ENCODE results near the gene ABCD3. TPM values are rescaled to one million over a fixed set of nuclear protein-coding genes. Genes with fewer than 3 reads are reported as not detected.
A peak's percentile ranks its signal among the peaks of the same experiment; 100 is the strongest.

Gene ABCD3
- total and polyA plus RNA-seq, 2 donors = 24.7 to 81.9 TPM

- Histone ChIP-seq H3K4me3 (ENCODE audit: low read depth, low read length) (no peak overlapping the region), H3K27ac (ENCODE audit: low read depth) (peak overlapping the region; percentile 29), H3K4me1 (ENCODE audit: insufficient read depth) (no peaks in the 10 kb centered on the region), H3K36me3 (ENCODE audit: insufficient read depth) (no peaks in the 10 kb centered on the region)
- WGBS = 67% methylated on average over 4 of the region's 4 CpGs
- DNase-seq (ENCODE audit: extremely low spot score) = no peak
These were observed 125.9 kb downstream of the ABCD3 start for GRCh38 chr1:94543893-94544635.

GRCh38 chr1:94544706-94545490, 126.7 kb downstream of the ABCD3 start:
- Histone ChIP-seq H3K27ac (ENCODE audit: low read depth) (no peak overlapping the region), H3K4me3 (ENCODE audit: low read depth, low read length) (no peak overlapping the region), H3K36me3 (ENCODE audit: insufficient read depth) (no peaks in the 10 kb centered on the region), H3K4me1 (ENCODE audit: insufficient read depth) (no peaks in the 10 kb centered on the region)
- DNase-seq (ENCODE audit: extremely low spot score) = no peak
- WGBS = 70% methylated on average over 4 of the region's 4 CpGs

- DNase-seq (ENCODE audit: extremely low spot score) = no peak
- Histone ChIP-seq H3K27ac (ENCODE audit: low read depth) (peak overlapping the region; percentile 78), H3K4me1 (ENCODE audit: insufficient read depth) (no peaks in the 10 kb centered on the region), H3K36me3 (ENCODE audit: insufficient read depth) (no peaks in the 10 kb centered on the region), H3K4me3 (ENCODE audit: low read depth, low read length) (no peak overlapping the region)
- WGBS = 63% methylated on average over 5 of the region's 5 CpGs
These were observed 131.5 kb downstream of the ABCD3 start for GRCh38 chr1:94549706-94550105.

- DNase-seq (ENCODE audit: extremely low spot score) = no peak
- no peak overlapping the region for H3K4me3 ChIP-seq (ENCODE audit: low read depth, low read length)
- peak overlapping the region; percentile 78 for H3K27ac ChIP-seq (ENCODE audit: low read depth)
- 62% methylated on average over 6 of the region's 6 CpGs for WGBS
- H3K36me3 ChIP-seq (ENCODE audit: insufficient read depth) = no peaks in the 10 kb centered on the region
- no peaks in the 10 kb centered on the region for H3K4me1 ChIP-seq (ENCODE audit: insufficient read depth)
These were observed 132.2 kb downstream of the ABCD3 start for GRCh38 chr1:94550396-94550795.

GRCh38 chr1:94550800-94551241, 132.6 kb downstream of the ABCD3 start:
- H3K4me3 ChIP-seq (ENCODE audit: low read depth, low read length) = no peak overlapping the region
- WGBS = 34% methylated on average over 5 of the region's 5 CpGs
- no peaks in the 10 kb centered on the region for H3K36me3 ChIP-seq (ENCODE audit: insufficient read depth)
- no peak for DNase-seq (ENCODE audit: extremely low spot score)
- H3K4me1 ChIP-seq (ENCODE audit: insufficient read depth) = no peaks in the 10 kb centered on the region
- H3K27ac ChIP-seq (ENCODE audit: low read depth) = peak overlapping the region; percentile 78

GRCh38 chr1:94551449-94551848, 133.3 kb downstream of the ABCD3 start:
- no peak overlapping the region for H3K4me3 ChIP-seq (ENCODE audit: low read depth, low read length)
- H3K4me1 ChIP-seq (ENCODE audit: insufficient read depth) = no peaks in the 10 kb centered on the region
- 73% methylated on average over 7 of the region's 7 CpGs for WGBS
- peak overlapping the region; percentile 77 for H3K27ac ChIP-seq (ENCODE audit: low read depth)
- DNase-seq (ENCODE audit: extremely low spot score) = no peak
- no peaks in the 10 kb centered on the region for H3K36me3 ChIP-seq (ENCODE audit: insufficient read depth)

GRCh38 chr1:94552071-94552586, 133.9 kb downstream of the ABCD3 start:
- Histone ChIP-seq H3K4me1 (ENCODE audit: insufficient read depth) (no peaks in the 10 kb centered on the region), H3K36me3 (ENCODE audit: insufficient read depth) (no peaks in the 10 kb centered on the region), H3K4me3 (ENCODE audit: low read depth, low read length) (no peak overlapping the region), H3K27ac (ENCODE audit: low read depth) (peak overlapping the region; percentile 59)
- 82% methylated on average over 8 of the region's 8 CpGs for WGBS
- DNase-seq (ENCODE audit: extremely low spot score) = no peak

- no peak overlapping the region for H3K4me3 ChIP-seq (ENCODE audit: low read depth, low read length)
- H3K36me3 ChIP-seq (ENCODE audit: insufficient read depth) = no peaks in the 10 kb centered on the region
- H3K4me1 ChIP-seq (ENCODE audit: insufficient read depth) = no peaks in the 10 kb centered on the region
- WGBS = 55% methylated on average over 5 of the region's 5 CpGs
- peak overlapping the region; percentile 74 for H3K27ac ChIP-seq (ENCODE audit: low read depth)
- no peak for DNase-seq (ENCODE audit: extremely low spot score)
These were observed 135.1 kb downstream of the ABCD3 start for GRCh38 chr1:94553323-94553730.

GRCh38 chr1:94553931-94554330, 135.7 kb downstream of the ABCD3 start:
- no peak for DNase-seq (ENCODE audit: extremely low spot score)
- H3K27ac ChIP-seq (ENCODE audit: low read depth) = no peak overlapping the region
- H3K4me1 ChIP-seq (ENCODE audit: insufficient read depth) = no peaks in the 10 kb centered on the region
- 80% methylated on average over 4 of the region's 4 CpGs for WGBS
- no peaks in the 10 kb centered on the region for H3K36me3 ChIP-seq (ENCODE audit: insufficient read depth)
- no peak overlapping the region for H3K4me3 ChIP-seq (ENCODE audit: low read depth, low read length)

GRCh38 chr1:94554580-94554979, 136.4 kb downstream of the ABCD3 start:
- DNase-seq (ENCODE audit: extremely low spot score) = no peak
- H3K4me1 ChIP-seq (ENCODE audit: insufficient read depth) = no peaks in the 10 kb centered on the region
- no peaks in the 10 kb centered on the region for H3K36me3 ChIP-seq (ENCODE audit: insufficient read depth)
- no peak overlapping the region for H3K27ac ChIP-seq (ENCODE audit: low read depth)
- 92% methylated on average over 5 of the region's 5 CpGs for WGBS
- no peak overlapping the region for H3K4me3 ChIP-seq (ENCODE audit: low read depth, low read length)

- DNase-seq (ENCODE audit: extremely low spot score) = no peak
- Histone ChIP-seq H3K4me1 (ENCODE audit: insufficient read depth) (no peaks in the 10 kb centered on the region), H3K36me3 (ENCODE audit: insufficient read depth) (no peaks in the 10 kb centered on the region), H3K27ac (ENCODE audit: low read depth) (no peak overlapping the region), H3K4me3 (ENCODE audit: low read depth, low read length) (no peak overlapping the region)
- 95% methylated on average over 5 of the region's 5 CpGs for WGBS
These were observed 136.9 kb downstream of the ABCD3 start for GRCh38 chr1:94555091-94555490.

GRCh38 chr1:94559921-94560320, 141.7 kb downstream of the ABCD3 start:
- DNase-seq (ENCODE audit: extremely low spot score) = no peak
- WGBS = 86% methylated on average over 1 of the region's 1 CpG
- Histone ChIP-seq H3K4me1 (ENCODE audit: insufficient read depth) (no peaks in the 10 kb centered on the region), H3K36me3 (ENCODE audit: insufficient read depth) (no peaks in the 10 kb centered on the region), H3K27ac (ENCODE audit: low read depth) (no peak overlapping the region), H3K4me3 (ENCODE audit: low read depth, low read length) (no peak overlapping the region)

GRCh38 chr1:94560333-94560732, 142.1 kb downstream of the ABCD3 start:
- WGBS = 41% methylated on average over 1 of the region's 1 CpG
- Histone ChIP-seq H3K27ac (ENCODE audit: low read depth) (no peak overlapping the region), H3K4me3 (ENCODE audit: low read depth, low read length) (no peak overlapping the region), H3K36me3 (ENCODE audit: insufficient read depth) (no peaks in the 10 kb centered on the region), H3K4me1 (ENCODE audit: insufficient read depth) (no peaks in the 10 kb centered on the region)
- no peak for DNase-seq (ENCODE audit: extremely low spot score)
